ENCODE measurements around the gene GTF2F1.
"Not testable (repeated sequence)": the region's sequence is repeated elsewhere in the genome, so short reads cannot be mapped to it uniquely, and the experiment has no call there.

The GTF2F1 gene

DNA sequence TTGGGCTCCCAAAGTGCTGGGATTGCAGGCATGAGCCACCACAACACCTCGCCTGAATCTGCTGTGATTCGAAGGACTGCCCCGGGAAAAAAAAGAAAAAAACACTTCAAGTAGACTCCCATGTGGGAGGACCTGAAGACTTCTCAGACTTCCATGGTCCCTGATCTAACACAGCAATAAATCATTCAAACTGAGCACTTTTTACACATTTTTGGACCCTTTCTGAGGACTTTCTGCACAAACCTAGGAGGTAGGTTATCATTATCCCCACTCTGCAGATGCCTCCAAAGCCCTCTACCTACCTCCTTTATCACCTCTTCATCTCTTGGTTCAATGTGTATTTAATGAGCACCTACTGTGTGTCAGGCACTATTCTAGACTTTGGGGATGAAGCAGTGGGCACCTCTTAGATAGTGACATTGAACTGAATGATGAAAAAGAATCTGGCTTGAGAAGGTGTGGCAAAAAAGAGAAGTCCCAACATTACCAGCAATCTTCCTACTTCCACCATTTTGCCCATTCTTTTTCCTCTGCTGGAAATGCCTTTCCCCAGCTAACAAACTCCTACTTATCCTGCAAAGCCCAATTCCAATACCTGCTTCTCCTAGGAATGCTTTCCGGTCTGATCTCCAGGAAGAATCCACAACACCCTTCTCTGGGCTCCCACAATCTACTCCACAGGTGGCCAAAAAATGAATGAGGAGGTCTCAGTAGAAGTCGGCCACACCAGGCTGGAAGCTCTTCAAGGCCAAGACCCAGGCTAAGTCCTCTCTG lies 33.2 kb downstream of the GTF2F1 start:
- no peak overlapping the region for H3K4me3 ChIP-seq (ENCODE audit: low read depth, low read length)

DNA sequence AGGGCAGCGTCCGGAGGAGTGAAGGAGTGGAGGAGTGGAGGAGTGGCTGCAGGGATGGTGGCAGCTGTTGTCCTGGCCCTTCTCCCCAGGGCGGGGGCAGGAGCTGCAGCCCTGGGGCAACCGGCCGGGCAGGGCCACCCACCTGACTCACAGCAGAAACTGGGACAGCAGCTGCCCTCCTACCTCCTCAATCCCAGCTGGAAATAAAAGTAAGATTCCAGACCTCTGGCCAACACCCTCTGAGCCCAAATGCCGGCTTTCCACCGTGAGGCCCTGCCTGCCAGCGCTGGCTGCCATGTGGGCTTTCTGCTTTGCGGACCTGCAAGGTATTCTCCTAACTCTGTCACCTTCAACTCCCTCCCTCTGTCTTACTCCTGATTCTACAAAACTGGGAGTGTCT lies 35.0 kb downstream of the GTF2F1 start:
- no peak overlapping the region for H3K4me3 ChIP-seq (ENCODE audit: low read depth, low read length)

DNA sequence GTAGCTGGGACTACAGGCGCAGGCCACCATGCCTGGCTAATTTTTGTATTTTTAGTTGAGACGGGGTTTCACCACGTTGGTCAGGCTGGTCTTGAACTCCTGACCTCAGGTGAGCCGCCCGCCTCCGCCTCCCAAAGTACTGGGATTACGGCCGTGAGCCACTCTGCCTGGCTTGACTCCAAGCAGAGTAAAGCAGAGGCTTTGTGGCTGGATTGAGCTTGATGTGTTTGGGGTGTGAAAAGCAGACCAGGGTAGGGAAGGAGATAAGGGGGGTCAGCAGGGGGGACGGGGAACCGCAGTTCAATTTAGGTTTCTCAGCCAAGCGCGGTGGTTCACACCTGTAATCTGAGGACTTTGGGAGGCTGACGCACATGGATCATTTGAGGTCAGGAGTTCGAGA lies 35.8 kb downstream of the GTF2F1 start:
- H3K4me3 ChIP-seq (ENCODE audit: low read depth, low read length) = no peak overlapping the region

DNA sequence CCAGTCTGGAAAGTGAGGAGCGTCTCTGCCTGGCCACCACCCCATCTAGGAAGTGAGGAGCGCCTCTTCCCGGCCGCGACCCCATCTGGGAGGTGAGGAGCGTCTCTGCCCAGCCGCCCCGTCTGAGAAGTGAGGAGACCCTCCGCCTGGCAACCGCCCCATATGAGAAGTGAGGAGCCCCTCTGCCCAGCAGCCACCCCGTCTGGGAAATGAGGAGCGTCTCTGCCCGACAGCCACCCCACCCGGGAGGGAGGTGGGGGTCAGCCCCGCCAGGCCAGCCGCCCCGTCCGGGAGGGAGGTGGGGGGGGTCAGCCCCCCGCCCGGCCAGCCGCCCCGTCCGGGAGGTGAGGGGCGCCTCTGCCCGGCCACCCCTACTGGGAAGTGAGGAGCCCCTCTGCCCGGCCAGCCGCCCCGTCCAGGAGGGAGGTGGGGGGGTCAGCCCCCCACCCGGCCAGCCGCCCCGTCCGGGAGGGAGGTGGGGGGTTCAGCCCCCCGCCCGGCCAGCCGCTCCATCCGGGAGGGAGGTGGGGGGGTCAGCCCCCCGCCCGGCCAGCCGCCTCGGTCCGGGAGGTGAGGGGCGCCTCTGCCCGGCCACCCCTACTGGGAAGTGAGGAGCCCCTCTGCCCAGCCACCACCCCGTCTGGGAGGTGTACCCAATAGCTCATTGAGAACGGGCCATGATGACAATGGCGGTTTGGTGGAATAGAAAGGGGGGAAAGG lies 37.5 kb downstream of the GTF2F1 start:
- not testable (repeated sequence) for H3K4me3 ChIP-seq (ENCODE audit: low read depth, low read length)

DNA sequence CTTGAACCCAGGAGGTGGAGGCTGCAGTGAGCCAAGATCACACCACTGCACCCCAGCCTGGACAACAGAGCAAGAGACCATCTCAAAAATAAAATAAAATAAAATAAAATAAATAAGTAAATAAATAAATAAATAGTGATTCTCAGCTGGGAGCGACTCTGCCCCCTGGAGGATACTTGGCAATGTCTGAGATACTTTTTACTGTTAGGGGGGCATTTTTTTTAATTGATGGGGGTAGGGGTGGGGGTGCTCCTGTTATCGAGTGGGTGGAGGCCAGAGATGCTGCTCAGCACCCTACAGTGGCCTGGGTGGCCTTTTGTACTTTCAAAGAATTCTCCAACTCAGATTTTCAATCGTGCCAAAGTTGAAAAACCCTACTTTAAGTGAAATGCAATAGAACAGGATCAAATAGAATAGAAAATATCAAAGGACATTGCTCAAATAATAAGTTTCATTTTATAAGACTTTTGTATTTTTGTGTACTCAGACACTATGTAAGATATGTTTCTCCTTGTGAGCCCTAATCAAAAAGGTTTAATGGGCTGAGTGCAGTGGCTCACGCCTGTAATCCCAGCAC lies 38.8 kb downstream of the GTF2F1 start:
- H3K4me3 ChIP-seq (ENCODE audit: low read depth, low read length) = no peak overlapping the region

DNA sequence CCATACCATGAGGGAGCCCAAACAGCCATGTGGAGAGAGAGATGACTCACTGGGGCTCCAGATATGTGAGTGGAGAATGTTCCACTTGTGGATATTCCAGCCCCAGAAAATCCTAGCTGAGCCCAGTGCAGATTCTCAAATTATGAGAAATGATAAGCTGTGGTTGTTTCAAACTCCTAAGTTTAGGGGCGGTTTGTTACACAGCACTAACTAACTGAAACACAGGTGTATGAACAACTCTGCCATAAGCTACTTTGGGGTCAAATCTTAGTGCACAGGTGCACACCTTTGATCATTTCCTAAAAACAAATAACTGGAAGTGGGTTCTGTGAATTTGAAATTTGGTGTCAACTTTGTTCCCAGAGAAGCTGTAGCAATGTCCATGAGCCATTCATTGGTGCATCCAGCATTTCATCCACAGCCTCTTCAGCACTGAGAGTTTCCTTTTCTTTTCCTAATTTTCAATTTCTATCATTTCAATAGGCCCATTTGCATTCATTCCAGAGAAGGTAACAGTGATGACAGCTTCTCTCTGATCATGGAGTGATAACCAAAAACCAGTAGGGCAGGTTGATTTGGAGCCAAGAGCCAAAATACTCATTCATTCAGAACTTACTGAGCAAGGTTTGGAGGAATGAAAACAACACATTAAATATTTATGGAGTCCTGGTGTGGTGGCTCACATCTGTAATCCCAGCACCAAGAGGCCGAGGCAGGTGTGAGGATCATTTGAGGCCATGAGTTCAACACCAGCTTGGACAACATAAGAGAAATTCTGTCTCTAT lies 40.4 kb downstream of the GTF2F1 start:
- H3K4me3 ChIP-seq (ENCODE audit: low read depth, low read length) = no peak overlapping the region

DNA sequence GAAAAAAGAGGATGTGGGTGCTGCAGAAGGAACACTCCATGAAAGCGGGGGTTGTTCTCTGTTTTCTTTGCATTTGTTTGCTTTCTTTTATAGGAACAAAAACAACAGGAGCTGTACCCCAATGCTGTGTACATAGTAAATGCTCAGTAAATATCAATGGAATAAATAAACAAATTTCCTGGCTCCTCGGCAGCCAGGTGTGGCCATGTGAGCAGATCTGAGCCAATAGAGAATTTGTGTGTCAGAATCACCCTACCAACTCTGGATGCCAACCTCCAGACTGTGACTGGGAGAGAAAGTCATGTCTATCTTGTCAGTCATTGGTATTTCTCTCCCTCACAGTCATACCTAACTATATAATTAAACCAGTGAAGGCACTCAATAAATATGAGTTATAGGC lies 42.3 kb downstream of the GTF2F1 start:
- H3K4me3 ChIP-seq (ENCODE audit: low read depth, low read length) = no peak overlapping the region

DNA sequence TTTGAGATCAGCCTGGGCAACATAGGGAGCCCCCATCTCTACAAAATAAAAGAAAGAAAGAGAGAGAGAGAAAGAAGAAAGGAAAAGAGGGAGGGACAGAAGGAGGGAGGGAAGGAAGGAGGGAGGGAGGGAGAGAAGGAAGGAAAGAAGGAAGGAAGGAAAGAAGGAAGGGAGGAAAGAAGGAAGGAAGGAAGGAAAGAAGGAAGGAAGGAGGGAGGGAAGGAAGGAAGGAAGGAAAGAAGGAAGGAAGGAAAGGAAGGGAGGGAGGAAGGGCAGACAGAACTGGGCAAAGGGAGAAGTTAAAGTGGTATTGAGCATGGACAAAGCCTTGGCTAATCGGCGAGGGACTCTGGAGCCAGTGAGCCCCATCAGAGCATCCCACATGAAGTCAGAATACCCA lies 43.7 kb downstream of the GTF2F1 start:
- not testable (repeated sequence) for H3K4me3 ChIP-seq (ENCODE audit: low read depth, low read length)

DNA sequence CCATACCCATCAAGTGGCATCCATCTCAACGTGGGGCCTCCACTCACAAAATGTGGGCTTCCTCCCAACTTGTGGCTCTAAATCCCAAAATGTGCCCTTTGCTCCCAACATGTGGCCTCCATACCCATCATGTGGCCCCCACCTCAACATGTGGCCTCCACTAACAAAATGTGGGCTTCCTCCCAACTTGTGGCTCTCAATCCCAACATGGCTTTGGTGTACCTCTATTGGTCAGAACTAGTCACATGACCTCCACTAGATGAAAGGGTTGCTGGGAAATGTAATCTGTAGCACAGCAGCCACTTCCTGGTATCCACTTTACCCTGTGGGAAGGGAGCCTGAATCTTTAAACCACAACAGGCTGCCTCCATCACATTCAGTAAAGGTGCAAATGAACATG lies 49.5 kb downstream of the GTF2F1 start:
- no peak overlapping the region for H3K4me3 ChIP-seq (ENCODE audit: low read depth, low read length)

DNA sequence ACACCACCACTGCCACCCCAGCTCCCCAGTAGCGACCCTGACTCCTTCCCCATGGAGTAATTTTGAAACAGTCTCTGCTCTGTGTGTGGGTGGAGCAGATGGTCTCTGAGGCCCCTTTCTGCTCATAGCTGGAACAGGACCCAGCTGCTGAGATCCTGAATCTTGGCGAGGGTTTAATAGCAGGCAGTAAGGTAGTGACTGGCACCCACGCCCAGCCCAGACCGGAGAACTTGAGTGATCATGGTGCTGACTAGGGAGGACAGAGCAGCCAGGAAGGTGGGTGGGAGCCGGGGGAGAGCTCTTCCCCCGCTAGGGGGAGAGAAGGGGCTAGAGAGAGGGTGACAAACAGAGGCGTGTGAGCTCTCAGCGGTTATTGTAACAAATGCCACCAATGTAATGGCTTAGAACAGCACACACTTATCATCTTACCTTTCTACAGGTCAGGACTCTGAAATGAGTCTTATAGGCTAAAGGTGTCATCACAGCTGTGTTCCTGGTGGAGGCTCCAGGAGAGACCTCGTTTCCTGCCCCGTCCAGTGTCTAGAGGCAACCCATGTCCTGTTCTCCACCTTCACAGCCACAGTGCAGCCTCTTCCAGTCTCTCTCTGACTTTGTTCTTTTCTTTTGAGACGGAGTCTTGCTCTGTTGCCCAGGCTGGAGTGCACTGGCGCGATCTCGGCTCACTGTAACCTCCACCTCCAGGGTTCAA lies 52.3 kb downstream of the GTF2F1 start:
- H3K4me3 ChIP-seq (ENCODE audit: low read depth, low read length) = no peak overlapping the region

DNA sequence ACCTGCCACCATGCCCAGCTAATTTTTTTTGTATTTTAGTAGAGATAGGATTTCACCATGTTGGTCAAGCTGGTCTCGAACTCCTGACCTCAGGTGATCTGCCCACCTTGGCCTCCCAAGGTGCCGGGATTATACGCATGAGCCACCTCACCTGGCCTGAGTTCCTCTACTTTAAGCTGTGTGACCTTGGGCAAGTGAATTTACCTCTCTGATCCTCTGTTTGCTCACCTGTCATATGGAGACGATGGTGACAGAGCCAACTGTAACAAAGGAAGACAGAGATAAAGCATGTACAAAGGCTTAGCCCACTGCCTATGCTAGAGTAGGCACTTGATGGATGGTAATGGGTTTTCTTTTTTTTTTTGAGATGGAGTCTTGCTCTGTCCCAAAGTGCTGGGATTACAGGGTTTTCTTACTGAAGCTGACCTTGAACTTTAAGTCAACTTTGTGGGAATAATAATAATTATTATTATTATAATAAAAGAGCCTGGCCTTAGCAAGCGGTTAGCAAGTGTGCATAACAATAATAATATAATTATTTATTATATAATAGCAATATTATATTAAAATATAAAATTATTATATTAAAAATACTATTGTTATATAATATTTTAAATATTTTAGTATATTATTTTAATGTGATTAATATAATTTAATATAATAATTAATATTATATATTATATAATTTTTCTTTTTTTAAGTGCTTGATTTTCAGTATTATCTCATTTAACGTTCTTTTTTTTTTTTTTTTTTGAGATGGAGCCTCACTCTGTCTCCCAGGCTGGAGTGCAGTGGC lies 58.3 kb downstream of the GTF2F1 start:
- no peak overlapping the region for H3K4me3 ChIP-seq (ENCODE audit: low read depth, low read length)

DNA sequence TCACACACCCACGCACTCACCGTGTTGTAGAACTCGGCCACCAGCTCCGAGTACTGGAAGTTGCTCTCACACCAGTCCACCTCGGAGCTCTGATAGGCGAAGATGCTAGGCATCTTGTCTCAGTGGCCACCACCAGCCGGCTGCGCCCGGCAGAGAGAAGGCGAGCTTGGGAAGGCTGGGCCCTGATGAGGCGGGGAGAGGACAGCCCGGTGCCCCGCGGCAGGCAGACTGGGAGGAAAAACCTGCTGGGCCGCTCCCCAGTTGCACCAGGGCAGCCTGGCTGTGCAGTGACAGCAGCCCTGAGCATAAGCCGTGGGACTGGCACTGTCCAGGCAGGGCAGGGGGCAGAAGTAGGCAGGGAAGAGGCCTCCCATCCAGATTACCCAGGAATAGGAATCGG lies 59.5 kb downstream of the GTF2F1 start, which contains the start of gene ACER1:
ACER1 (minus strand) TSS at position 174 of the 400 bp plus-strand sequence; CDS start at position 113, 61 bp downstream.
- no peak within 1 kb of the TSS for H3K4me3 ChIP-seq (ENCODE audit: low read depth, low read length)

All from iPS-11a (cell line).